Mesendoderm (in vitro differentiated cells): ENCODE results near the gene TCF7L2.

Source experiments
- DNase-seq: peaks from one replicate; pipeline ENCODE4 v3.0.0; 2013
- H2AK5ac ChIP-seq: 2 replicates; pipeline ENCODE4 v1.6.1; 2013; ENCODE audit warnings: low read length, inconsistent platforms
- H2BK120ac ChIP-seq: 2 replicates; pipeline ENCODE4 v1.6.1; 2013; ENCODE audit warnings: low read depth, mild to moderate bottlenecking, low read length, moderate library complexity, mixed read lengths
- H2BK15ac ChIP-seq: replicated peaks from 2 replicates; pipeline ENCODE4 v1.6.1; 2013; ENCODE audit warnings: low read depth, mild to moderate bottlenecking, moderate library complexity
- H2BK5ac ChIP-seq: 2 replicates; pipeline ENCODE4 v1.6.1; 2013; ENCODE audit warnings: low read length, inconsistent platforms
- H3K18ac ChIP-seq: 2 replicates; pipeline ENCODE4 v1.6.1; 2013; ENCODE audit warnings: mild to moderate bottlenecking, low read length, mixed read lengths
- H3K23ac ChIP-seq: one replicate; pipeline ENCODE4 v1.6.1; 2013; ENCODE audit warnings: low read length
- H3K27ac ChIP-seq: 2 replicates; pipeline ENCODE4 v1.5.1; 2013; ENCODE audit warnings: low read depth, mild to moderate bottlenecking, inconsistent platforms, low read length, moderate library complexity
- H3K27me3 ChIP-seq: 2 replicates; pipeline ENCODE4 v1.6.1; 2013; ENCODE audit warnings: low read length, control low read depth, mild to moderate bottlenecking, inconsistent platforms; ENCODE audit not compliant: insufficient read depth, poor library complexity
- H3K36me3 ChIP-seq: 2 replicates; pipeline ENCODE4 v1.6.1; 2013; ENCODE audit warnings: low read length, inconsistent platforms; ENCODE audit not compliant: control insufficient read depth, insufficient read depth
- H3K4ac ChIP-seq: one replicate; pipeline ENCODE4 v1.6.1; 2013; ENCODE audit warnings: low read depth, mild to moderate bottlenecking, low read length, moderate library complexity
- H3K4me1 ChIP-seq: 2 replicates; pipeline ENCODE4 v1.6.1; 2013; ENCODE audit warnings: low read depth, low read length, inconsistent platforms; ENCODE audit not compliant: control insufficient read depth
- H3K4me2 ChIP-seq: 2 replicates; pipeline ENCODE4 v1.6.1; 2013; ENCODE audit warnings: low read length
- H3K4me3 ChIP-seq: 2 replicates; pipeline ENCODE4 v1.5.1; 2013; ENCODE audit warnings: mild to moderate bottlenecking, low read length
- H3K56ac ChIP-seq: one replicate; pipeline ENCODE4 v1.6.1; 2013; ENCODE audit warnings: low read length
- H3K79me1 ChIP-seq: 2 replicates; pipeline ENCODE4 v1.6.1; 2013; ENCODE audit warnings: low read length, inconsistent platforms
- H3K79me2 ChIP-seq: 2 replicates; pipeline ENCODE4 v1.6.1; 2013; ENCODE audit warnings: mild to moderate bottlenecking, low read length; ENCODE audit not compliant: control insufficient read depth, insufficient read depth
- H3K9ac ChIP-seq: 2 replicates; pipeline ENCODE4 v1.6.1; 2013; ENCODE audit warnings: low read length, inconsistent platforms
- H4K5ac ChIP-seq: one replicate; pipeline ENCODE4 v1.6.1; 2013; ENCODE audit warnings: low read length
- H4K8ac ChIP-seq: one replicate; pipeline ENCODE4 v1.6.1; 2013; ENCODE audit warnings: low read depth, mild to moderate bottlenecking, control low read depth, low read length, moderate library complexity
- WGBS: extraction: QIAGEN DNeasy Blood & Tissue Kit; methylation state at CpG from one replicate; pipeline ENCODE4 v1.1.7; 2013; ENCODE audit warnings: low lambda C conversion rate, missing lambda C conversion rate; ENCODE audit not compliant: insufficient coverage; ENCODE audit errors: extremely low coverage; 5-methylcytosine and 5-hydroxymethylcytosine counted together

TCF7L2 gene

GRCh38 chr10:113149626-113150025 is 199.6 kb downstream of the TCF7L2 start:
- WGBS: no CpG with 5 or more reads among the region's 3 CpGs
- no peak for DNase-seq
- Histone ChIP-seq H3K4me2 (no peak overlapping the region), H2BK5ac (no peak overlapping the region), H3K4ac (no peak overlapping the region), H3K23ac (no peak overlapping the region), H3K9ac (no peak overlapping the region), H2BK15ac (no peak overlapping the region), H3K27me3 (no peaks in the 10 kb centered on the region), H2BK120ac (no peak overlapping the region), H3K56ac (no peak overlapping the region), H4K5ac (no peak overlapping the region), H3K36me3 (peaks cover 4% of the 10 kb centered on the region), H3K18ac (no peak overlapping the region), H4K8ac (no peak overlapping the region), H2AK5ac (no peak overlapping the region), H3K79me1 (no peaks in the 10 kb centered on the region), H3K27ac (no peak overlapping the region), H3K4me3 (no peak overlapping the region), H3K4me1 (no peaks in the 10 kb centered on the region), H3K79me2 (no peaks in the 10 kb centered on the region)

DNA sequence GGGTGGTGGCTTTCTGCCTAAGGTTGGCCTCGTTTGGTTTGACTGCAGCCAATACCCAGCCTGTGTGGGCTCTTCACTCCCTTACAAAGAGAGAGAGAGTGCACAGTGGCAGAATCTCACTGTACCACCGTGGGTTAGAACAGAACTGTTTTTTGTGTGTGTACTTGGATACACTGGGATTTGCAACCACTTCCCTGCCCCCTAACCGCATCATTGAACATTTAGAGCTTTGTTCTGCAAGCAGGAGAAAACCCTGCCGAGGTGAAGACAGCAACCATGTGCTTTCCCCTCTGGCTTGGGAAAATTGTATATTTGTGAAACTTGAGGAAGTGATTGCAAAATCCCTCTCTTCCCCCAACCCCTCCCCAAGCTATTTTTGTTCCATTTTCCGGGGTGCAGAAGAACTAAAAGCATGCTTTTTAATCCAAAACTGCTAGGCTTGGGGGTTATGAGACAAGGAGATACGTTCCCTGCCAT is 201.2 kb downstream of the TCF7L2 start:
- Histone ChIP-seq H2AK5ac (no peak overlapping the region), H4K8ac (no peak overlapping the region), H2BK5ac (no peak overlapping the region), H3K23ac (no peak overlapping the region), H4K5ac (no peak overlapping the region), H3K79me1 (no peaks in the 10 kb centered on the region), H3K79me2 (no peaks in the 10 kb centered on the region), H3K4ac (no peak overlapping the region), H2BK120ac (no peak overlapping the region), H3K9ac (no peak overlapping the region), H3K4me1 (no peaks in the 10 kb centered on the region), H3K4me2 (no peak overlapping the region), H3K27ac (no peak overlapping the region), H3K27me3 (no peaks in the 10 kb centered on the region), H3K4me3 (no peak overlapping the region), H2BK15ac (no peak overlapping the region), H3K56ac (no peak overlapping the region), H3K18ac (no peak overlapping the region), H3K36me3 (peaks cover 4% of the 10 kb centered on the region)
- no CpG with 5 or more reads among the region's 6 CpGs for WGBS
- no peak for DNase-seq

DNA sequence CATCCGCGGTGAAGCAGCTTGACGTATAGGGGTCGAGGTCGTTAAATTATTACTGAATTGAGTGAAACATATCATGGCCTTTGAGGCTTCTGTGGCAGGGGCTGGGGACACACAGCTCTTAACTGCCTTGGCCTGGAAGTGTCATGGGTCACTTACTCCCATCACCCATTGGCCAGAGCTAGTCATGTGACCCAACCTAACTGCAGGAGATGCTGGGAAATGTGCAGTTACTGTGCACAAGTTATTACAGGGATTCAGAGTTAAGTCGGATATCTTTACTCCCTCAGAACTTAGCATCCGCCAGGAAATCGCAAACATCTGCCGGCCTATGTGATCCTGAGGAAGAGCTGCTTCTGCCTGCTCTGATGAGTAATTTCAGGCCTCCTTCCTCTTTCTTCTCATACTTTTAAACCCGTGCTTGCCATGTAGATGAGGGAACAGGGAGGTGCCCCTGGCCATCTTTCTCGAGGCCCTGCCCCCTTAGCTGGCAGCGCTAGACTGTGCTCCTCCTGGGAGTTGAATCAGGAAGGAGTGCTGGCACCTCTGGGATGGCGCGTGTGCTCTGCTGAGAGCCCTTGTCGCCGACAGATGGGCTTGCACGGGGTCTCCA is 203.6 kb downstream of the TCF7L2 start:
- H3K4me2 ChIP-seq: no peak overlapping the region
- H3K79me2 ChIP-seq: no peaks in the 10 kb centered on the region
- DNase-seq: no peak
- no peak overlapping the region for H4K5ac ChIP-seq
- H4K8ac ChIP-seq: no peak overlapping the region
- no peak overlapping the region for H2AK5ac ChIP-seq
- no peak overlapping the region for H3K27ac ChIP-seq
- no peak overlapping the region for H3K56ac ChIP-seq
- no peak overlapping the region for H3K18ac ChIP-seq
- H2BK120ac ChIP-seq: no peak overlapping the region
- H3K23ac ChIP-seq: no peak overlapping the region
- H3K4ac ChIP-seq: no peak overlapping the region
- H2BK5ac ChIP-seq: no peak overlapping the region
- H2BK15ac ChIP-seq: no peak overlapping the region
- H3K9ac ChIP-seq: no peak overlapping the region
- no peak overlapping the region for H3K4me3 ChIP-seq
- H3K4me1 ChIP-seq: no peaks in the 10 kb centered on the region
- no peaks in the 10 kb centered on the region for H3K27me3 ChIP-seq
- H3K36me3 ChIP-seq: peaks cover 4% of the 10 kb centered on the region
- WGBS: no CpG with 5 or more reads among the region's 17 CpGs
- no peaks in the 10 kb centered on the region for H3K79me1 ChIP-seq

DNA sequence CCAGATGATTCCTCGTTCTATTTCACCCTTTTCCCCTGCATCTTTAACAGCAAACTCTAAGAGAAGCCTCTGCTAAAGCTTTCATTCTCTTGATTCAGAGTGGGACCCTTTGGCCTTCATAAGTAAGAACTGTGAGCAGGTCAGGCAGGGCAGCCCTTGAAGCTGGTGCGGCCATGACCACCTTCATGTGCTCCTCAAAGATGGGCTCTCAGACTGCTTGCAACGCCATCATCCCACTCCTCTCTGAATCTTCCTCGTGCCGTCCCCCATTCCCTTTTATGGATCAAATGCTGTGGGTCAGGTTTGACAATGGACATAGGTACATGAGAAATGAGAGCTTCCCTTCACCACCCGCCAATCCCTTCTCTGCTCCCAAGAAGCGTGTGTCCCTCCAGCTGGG is 207.4 kb downstream of the TCF7L2 start:
- H4K8ac ChIP-seq: no peak overlapping the region
- no peak for DNase-seq
- no peaks in the 10 kb centered on the region for H3K27me3 ChIP-seq
- no CpG with 5 or more reads among the region's 7 CpGs for WGBS
- peaks cover 1% of the 10 kb centered on the region for H3K36me3 ChIP-seq
- no peak overlapping the region for H4K5ac ChIP-seq
- H3K79me2 ChIP-seq: no peaks in the 10 kb centered on the region
- no peak overlapping the region for H3K9ac ChIP-seq
- H2BK5ac ChIP-seq: no peak overlapping the region
- H3K4me3 ChIP-seq: no peak overlapping the region
- H3K4me1 ChIP-seq: no peaks in the 10 kb centered on the region
- no peak overlapping the region for H3K27ac ChIP-seq
- no peak overlapping the region for H3K4me2 ChIP-seq
- no peak overlapping the region for H3K23ac ChIP-seq
- H3K18ac ChIP-seq: no peak overlapping the region
- H2AK5ac ChIP-seq: no peak overlapping the region
- no peak overlapping the region for H3K4ac ChIP-seq
- no peak overlapping the region for H2BK15ac ChIP-seq
- no peak overlapping the region for H2BK120ac ChIP-seq
- no peak overlapping the region for H3K56ac ChIP-seq
- H3K79me1 ChIP-seq: no peaks in the 10 kb centered on the region

- Histone ChIP-seq H3K4me1 (no peaks in the 10 kb centered on the region), H3K4ac (no peak overlapping the region), H2BK5ac (no peak overlapping the region), H3K79me1 (no peaks in the 10 kb centered on the region), H3K18ac (no peak overlapping the region), H2AK5ac (no peak overlapping the region), H2BK15ac (no peak overlapping the region), H3K23ac (no peak overlapping the region), H3K9ac (no peak overlapping the region), H4K8ac (no peak overlapping the region), H3K79me2 (no peaks in the 10 kb centered on the region), H3K27ac (no peak overlapping the region), H2BK120ac (no peak overlapping the region), H3K4me2 (no peak overlapping the region), H3K27me3 (no peaks in the 10 kb centered on the region), H3K36me3 (peaks cover 1% of the 10 kb centered on the region), H3K56ac (no peak overlapping the region), H3K4me3 (no peak overlapping the region), H4K5ac (no peak overlapping the region)
- no CpG with 5 or more reads among the region's 3 CpGs for WGBS
- DNase-seq: no peak
Measured at GRCh38 chr10:113158183-113158582, 208.1 kb downstream of the TCF7L2 start.

DNA sequence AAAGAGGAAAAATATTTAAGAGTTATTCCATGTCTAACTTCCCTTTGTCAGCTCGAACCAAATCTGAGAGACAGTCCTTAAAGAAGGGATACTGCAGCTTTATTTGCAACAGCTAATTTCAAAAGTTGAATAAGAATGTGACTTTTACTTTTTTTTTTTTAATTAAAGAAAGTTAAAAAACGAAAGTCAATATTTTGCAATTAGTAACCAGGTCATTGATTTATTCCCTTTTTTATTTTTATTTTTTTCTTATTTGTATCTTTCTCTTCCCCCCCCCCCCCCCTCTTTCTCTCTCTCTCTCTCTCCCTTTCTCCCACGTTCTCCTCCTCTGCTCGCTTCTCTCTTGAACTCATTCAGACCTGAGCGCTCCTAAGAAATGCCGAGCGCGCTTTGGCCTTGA is 209.5 kb downstream of the TCF7L2 start:
- Histone ChIP-seq H3K36me3 (no peaks in the 10 kb centered on the region), H3K27ac (no peak overlapping the region), H3K79me2 (no peaks in the 10 kb centered on the region), H3K4me1 (no peaks in the 10 kb centered on the region), H3K79me1 (no peaks in the 10 kb centered on the region), H4K5ac (no peak overlapping the region), H2BK5ac (no peak overlapping the region), H3K56ac (no peak overlapping the region), H3K4ac (no peak overlapping the region), H3K4me2 (no peak overlapping the region), H3K18ac (no peak overlapping the region), H3K4me3 (no peak overlapping the region), H3K27me3 (no peaks in the 10 kb centered on the region), H3K9ac (no peak overlapping the region), H3K23ac (no peak overlapping the region), H2BK15ac (no peak overlapping the region), H2BK120ac (no peak overlapping the region), H4K8ac (no peak overlapping the region), H2AK5ac (no peak overlapping the region)
- no CpG with 5 or more reads among the region's 8 CpGs for WGBS
- no peak for DNase-seq
